GM12878 (cell line): Measurements from ENCODE around the gene PPP2R3B. TPM values are rescaled to one million over a fixed set of nuclear protein-coding genes. Genes with fewer than 3 reads are reported as not detected.

Experiments used
- ATAC-seq: fragments of 200-7000 bp; cut with Tn5 transposase; 3 replicates; pipeline ENCODE4 v1.9.1; 2020; ENCODE audit warnings: mild to moderate bottlenecking, moderate library complexity
- BruUV-seq: library from RNA; stranded (reverse); fragments of 400-500 nt; replicated peaks from 2 replicates; lab custom pipeline; 2021; lab: Mats Ljungman, UMichigan
- CTCF ChIA-PET: fragments of 300-600 bp; sonication (Branson Sonifier 250); formaldehyde crosslinking; extraction: SDS; loops from one replicate; lab custom pipeline; 2021; ENCODE audit warnings: inconsistent platforms; lab: Yijun Ruan, JAX
- POLR2A ChIA-PET: fragments of 350-600 bp; formaldehyde crosslinking; extraction: SDS; loops from one replicate; lab custom pipeline; 2021; ENCODE audit warnings: inconsistent platforms; lab: Charles Lee
- RAD21 ChIA-PET: fragments of 300-600 bp; sonication (Branson Sonifier 250); formaldehyde crosslinking; loops from one replicate; lab custom pipeline; 2023; ENCODE audit warnings: antibody characterized with exemption; ENCODE audit not compliant: unreplicated experiment; lab: Charles Lee
- SMC1A ChIA-PET: fragments of 300-600 bp; sonication (Branson Sonifier 250); formaldehyde crosslinking; loops from one replicate; lab custom pipeline; 2023; ENCODE audit not compliant: unreplicated experiment, uncharacterized antibody; lab: Charles Lee
- DNase-seq: peaks from one replicate; pipeline ENCODE4 v3.0.0-alpha.2; 2011; ENCODE audit warnings: low read depth, low spot score
- FAIRE-seq: peaks from 3 replicates; lab custom pipeline; 2011; peaks lifted over from hg19 to GRCh38; lab: Jason Lieb, UNC
- H2AFZ ChIP-seq: 2 replicates; pipeline ENCODE4 v1.6.0; 2011; ENCODE audit warnings: low read depth, low read length, control low read depth; ENCODE audit not compliant: control insufficient read depth
- H3K27ac ChIP-seq: 2 replicates; pipeline ENCODE4 v1.5.1; 2011; ENCODE audit warnings: control low read depth; ENCODE audit not compliant: control insufficient read depth, insufficient read depth
- H3K27me3 ChIP-seq, 2 experiments: replicated peaks in 1 of 2; 2 replicates each; pipeline versions ENCODE4 v1.6.0 to v1.6.1; 2011; ENCODE audit warnings: low read length in 1 of 2; ENCODE audit not compliant: control insufficient read depth in 2 of 2, insufficient read depth in 2 of 2
- H3K36me3 ChIP-seq, 2 experiments: 2 replicates each; pipeline ENCODE4 v1.5.1; 2011; ENCODE audit warnings: low read length in 1 of 2; ENCODE audit not compliant: control insufficient read depth in 2 of 2, insufficient read depth in 2 of 2
- H3K4me1 ChIP-seq: 2 replicates; pipeline ENCODE4 v1.6.1; 2011; ENCODE audit warnings: mild to moderate bottlenecking, low read length, moderate library complexity, mixed read lengths; ENCODE audit not compliant: control insufficient read depth, insufficient read depth
- H3K4me2 ChIP-seq: 2 replicates; pipeline ENCODE4 v1.6.0; 2011; ENCODE audit warnings: control low read depth; ENCODE audit not compliant: control insufficient read depth, insufficient read depth
- H3K4me3 ChIP-seq: fragments of 200-600 bp; sonication (generic); 2 replicates; pipeline ENCODE4 v1.5.1; 2016
- H3K79me2 ChIP-seq: 2 replicates; pipeline ENCODE4 v1.6.0; 2011; ENCODE audit warnings: low read length; ENCODE audit not compliant: control insufficient read depth, insufficient read depth
- H3K9ac ChIP-seq: 2 replicates; pipeline ENCODE4 v1.8.0; 2011; ENCODE audit warnings: low read length, control low read depth, mixed read lengths; ENCODE audit not compliant: control insufficient read depth, insufficient read depth
- H3K9me3 ChIP-seq: replicated peaks from 3 replicates; pipeline ENCODE4 v1.5.1; 2011; ENCODE audit warnings: mild to moderate bottlenecking, low read length; ENCODE audit not compliant: control insufficient read depth, insufficient read depth
- H4K20me1 ChIP-seq: 2 replicates; pipeline ENCODE4 v1.6.0; 2011; ENCODE audit not compliant: control insufficient read depth, insufficient read depth
- ATF7 ChIP-seq: fragments of 450-650 bp; IDR thresholded peaks from 2 replicates; pipeline ENCODE4 v1.6.1; 2016; ENCODE audit warnings: low read depth, mild to moderate bottlenecking
- BCL3 ChIP-seq: IDR thresholded peaks from 2 replicates; pipeline ENCODE4 v1.6.1; 2011; ENCODE audit warnings: borderline replicate concordance, low read depth, mild to moderate bottlenecking, moderate library complexity, low read length; ENCODE audit not compliant: insufficient read depth, poor library complexity, severe bottlenecking
- BRCA1 ChIP-seq: IDR thresholded peaks from 2 replicates; pipeline ENCODE4 v1.6.1; 2011; ENCODE audit warnings: low read depth, low read length, improper control_type of control experiment
- EED ChIP-seq: sonication (generic); IDR thresholded peaks from 2 replicates; pipeline ENCODE4 v1.6.1; 2016; ENCODE audit warnings: antibody characterized with exemption, low read depth
- GATAD2B ChIP-seq: fragments of 450-650 bp; conservative IDR thresholded peaks from 2 replicates; pipeline ENCODE4 v1.6.1; 2017; ENCODE audit warnings: low read depth, mild to moderate bottlenecking, moderate library complexity
- MTA3 ChIP-seq: IDR thresholded peaks from 2 replicates; pipeline ENCODE4 v1.6.1; 2012; ENCODE audit warnings: low read length, inconsistent platforms, borderline replicate concordance
- MYC ChIP-seq: IDR thresholded peaks from 2 replicates; pipeline ENCODE4 v1.6.1; 2011; ENCODE audit warnings: mild to moderate bottlenecking, low read length, moderate library complexity, inconsistent platforms; ENCODE audit not compliant: insufficient read depth, insufficient replicate concordance, insufficient read length, severe bottlenecking
- NFXL1 ChIP-seq: fragments of 450-650 bp; IDR thresholded peaks from 2 replicates; pipeline ENCODE4 v1.6.1; 2017; ENCODE audit warnings: antibody characterized with exemption, mild to moderate bottlenecking, borderline replicate concordance
- NR2C1 ChIP-seq: fragments of 450-650 bp; IDR thresholded peaks from 2 replicates; pipeline ENCODE4 v1.6.1; 2017; ENCODE audit warnings: antibody characterized with exemption, mild to moderate bottlenecking, moderate library complexity
- POLR2A ChIP-seq: IDR thresholded peaks from 2 replicates; pipeline ENCODE4 v1.6.1; 2011; ENCODE audit warnings: low read depth, mild to moderate bottlenecking, low read length
- PRDM15 ChIP-seq: fragments of 450-650 bp; formaldehyde crosslinking; IDR thresholded peaks from 2 replicates; pipeline ENCODE4 v1.4.0; 2020; ENCODE audit warnings: mild to moderate bottlenecking, moderate library complexity
- SRF ChIP-seq, 2 experiments: IDR thresholded peaks; 2 replicates each; pipeline ENCODE4 v1.6.1; 2011; ENCODE audit warnings: low read depth in 2 of 2, low read length in 2 of 2, mild to moderate bottlenecking in 1 of 2, moderate library complexity in 1 of 2
- ZNF384 ChIP-seq: IDR thresholded peaks from 2 replicates; pipeline ENCODE4 v1.6.1; 2012; ENCODE audit warnings: low read depth, mild to moderate bottlenecking, low read length, improper control_type of control experiment, borderline replicate concordance
- WGBS: methylation state at CpG from one replicate; pipeline ENCODE4 v1.1.6; 2016; ENCODE audit warnings: low lambda C conversion rate; ENCODE audit not compliant: insufficient replicate concordance, insufficient coverage; ENCODE audit errors: missing lambda C conversion rate; 5-methylcytosine and 5-hydroxymethylcytosine counted together
- in situ Hi-C: fragments of 300-500 bp; cut with MboI; formaldehyde crosslinking; loops from 9 replicates; pipeline ENCODE4 v1.14.3; 2018; ENCODE audit warnings: mixed read lengths
- intact Hi-C: fragments of 100-400 bp; cut with micrococcal nuclease; formaldehyde crosslinking; loops from one replicate; pipeline ENCODE4 v1.14.2; 2022; ENCODE audit not compliant: unreplicated experiment
- polyA plus RNA-seq, 11 experiments: library from polyadenylated mRNA; depleted of rRNA in 4 of 11; unstranded in 6 of 11; stranded (reverse) in 5 of 11; fragments of >200 nt; fragmentation: Nextera tagmentation in 4 of 11; fragmentation: Illumina TruSeq in 1 of 11; extraction: Ambion mirVana in 4 of 11; extraction: Trizol in 1 of 11; gene quantifications; 1 replicate in 1 of 11; 2 replicates in 10 of 11; pipeline versions ENCODE4 v1.2.1 to v1.2.3, GENCODE V29; 2011 to 2016; ENCODE audit warnings: inconsistent platforms in 2 of 11, missing spikeins in 2 of 11, low read depth in 1 of 11
- total RNA-seq, 4 experiments: library from RNA; depleted of rRNA in 3 of 4; stranded (reverse); fragments of >200 nt in 3 of 4; fragmentation: Illumina TruSeq in 1 of 4; extraction: Trizol in 1 of 4; gene quantifications; 2 replicates each; pipeline versions ENCODE4 v1.2.1 to v1.2.3, GENCODE V29; 2013 to 2021
- TF ChIP-seq, protein P1 (sequence below): fragments of 450-650 bp; conservative IDR thresholded peaks from 2 replicates; pipeline ENCODE4 v1.6.1; 2017; ENCODE audit warnings: mild to moderate bottlenecking, moderate library complexity

Gene PPP2R3B
- total and polyA plus RNA-seq, 10 of the 15 experiments (the other 5 are each of a cell fraction or from before 2014, with no cell fraction given), result 0.11 to 34.3 (median 9.7) TPM; not detected in 1

DNA sequence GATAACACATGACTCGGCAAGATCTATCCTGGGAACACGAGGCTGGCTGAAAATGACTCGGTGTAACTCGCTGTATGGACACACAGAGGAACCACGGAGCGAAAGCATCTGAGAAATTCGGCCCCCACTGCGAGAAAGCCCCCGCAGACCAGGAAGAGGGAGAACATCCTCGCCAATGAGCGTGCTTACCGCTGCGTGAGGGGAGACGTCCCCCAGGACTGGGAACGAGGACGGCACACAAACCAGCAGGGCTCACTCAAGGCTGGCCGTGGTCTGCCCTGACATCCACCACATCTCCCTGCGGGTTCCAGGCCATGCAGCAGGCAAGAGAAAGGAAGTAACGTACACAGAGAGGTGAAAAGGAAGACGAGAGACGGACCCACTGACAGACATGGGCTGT lies 50.5 kb downstream of the PPP2R3B start:
- Histone ChIP-seq H3K4me3 (no peak overlapping the region), H3K79me2 (no peaks in the 10 kb centered on the region)
- TF ChIP-seq NR2C1, result no peak
- no peak for TF ChIP-seq PRDM15 (CRISPR knock-in tag)
- TF ChIP-seq BCL3, result no peak
- no peak for TF ChIP-seq MYC
- no peak for TF ChIP-seq SRF (IDR thresholded peaks at IDR 0.05; ENCODE audit: low read depth in 2 of 2, low read length in 2 of 2)
- TF ChIP-seq, protein P1, sequence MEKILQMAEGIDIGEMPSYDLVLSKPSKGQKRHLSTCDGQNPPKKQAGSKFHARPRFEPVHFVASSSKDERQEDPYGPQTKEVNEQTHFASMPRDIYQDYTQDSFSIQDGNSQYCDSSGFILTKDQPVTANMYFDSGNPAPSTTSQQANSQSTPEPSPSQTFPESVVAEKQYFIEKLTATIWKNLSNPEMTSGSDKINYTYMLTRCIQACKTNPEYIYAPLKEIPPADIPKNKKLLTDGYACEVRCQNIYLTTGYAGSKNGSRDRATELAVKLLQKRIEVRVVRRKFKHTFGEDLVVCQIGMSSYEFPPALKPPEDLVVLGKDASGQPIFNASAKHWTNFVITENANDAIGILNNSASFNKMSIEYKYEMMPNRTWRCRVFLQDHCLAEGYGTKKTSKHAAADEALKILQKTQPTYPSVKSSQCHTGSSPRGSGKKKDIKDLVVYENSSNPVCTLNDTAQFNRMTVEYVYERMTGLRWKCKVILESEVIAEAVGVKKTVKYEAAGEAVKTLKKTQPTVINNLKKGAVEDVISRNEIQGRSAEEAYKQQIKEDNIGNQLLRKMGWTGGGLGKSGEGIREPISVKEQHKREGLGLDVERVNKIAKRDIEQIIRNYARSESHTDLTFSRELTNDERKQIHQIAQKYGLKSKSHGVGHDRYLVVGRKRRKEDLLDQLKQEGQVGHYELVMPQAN, result no peak
- no peak for TF ChIP-seq BRCA1
- TF ChIP-seq MTA3, result no peak
- no peak for TF ChIP-seq POLR2A
- TF ChIP-seq ZNF384, result no peak
- TF ChIP-seq EED, result no peak
- TF ChIP-seq ATF7, result no peak
- no peak for TF ChIP-seq GATAD2B
- no peak for TF ChIP-seq NFXL1
- TF ChIP-seq, all 136 proteins: peak for 0
- intact Hi-C loops (no loop called here), in situ Hi-C loops (no loop called here)
- Histone ChIP-seq H3K9ac (no peak overlapping the region), H3K4me2 (no peak overlapping the region), H3K27me3 (no peaks in the 10 kb centered on the region), H3K9me3 (no peaks in the 10 kb centered on the region; the same call in 1 of the 3 replicates), H3K36me3 (no peaks in the 10 kb centered on the region), H3K27ac (no peak overlapping the region), H4K20me1 (no peaks in the 10 kb centered on the region), H3K4me1 (no peaks in the 10 kb centered on the region), H2AFZ (no peak overlapping the region)
- POLR2A ChIA-PET, result no interaction called here
- ATAC-seq, result no peak
- FAIRE-seq, result no peak
- 84% methylated on average over 20 of the region's 21 CpGs for WGBS
- CTCF ChIA-PET, result no interaction called here
- no peak for DNase-seq
- SMC1A ChIA-PET, result no interaction called here
- no TSS peak for BruUV-seq
- RAD21 ChIA-PET, result no interaction called here
